Uterus (tissue), 4 donors: ENCODE data around the gene PHLPP1. TPM values are rescaled to one million over a fixed set of nuclear protein-coding genes. Genes with fewer than 3 reads are reported as not detected.

ENCODE experiments used
- DNase-seq, 2 donors: peaks; one replicate each; pipeline ENCODE4 v3.0.0-alpha.2; 2019 to 2020
- H3K27ac ChIP-seq, 2 donors: fragments of 200-600 bp; sonication (generic); 1 replicate in 1 of 2; 2 replicates in 1 of 2; pipeline ENCODE4 v1.5.1; 2016 to 2018
- H3K27me3 ChIP-seq, 2 donors: fragments of 200-600 bp; sonication (generic); one replicate each; pipeline ENCODE4 v1.5.1; 2018 to 2019; ENCODE audit warnings: control low read depth in 1 of 2
- H3K36me3 ChIP-seq, 2 donors: fragments of 200-600 bp; sonication (generic); one replicate each; pipeline ENCODE4 v1.5.1; 2019; ENCODE audit warnings: control low read depth in 1 of 2
- H3K4me1 ChIP-seq, 2 donors: fragments of 200-600 bp; sonication (generic); one replicate each; pipeline ENCODE4 v1.5.1; 2018 to 2019; ENCODE audit warnings: control low read depth in 1 of 2
- H3K4me3 ChIP-seq, 2 donors: fragments of 200-600 bp; sonication (generic); 1 replicate in 1 of 2; 2 replicates in 1 of 2; pipeline ENCODE4 v1.5.1; 2018 to 2019; ENCODE audit warnings: mild to moderate bottlenecking in 1 of 2
- H3K9me3 ChIP-seq, 2 donors: fragments of 200-600 bp; sonication (generic); one replicate each; pipeline ENCODE4 v1.5.1; 2019; ENCODE audit warnings: control low read depth in 1 of 2
- POLR2A ChIP-seq, 2 donors: fragments of 450-650 bp; IDR thresholded peaks; one replicate each; pipeline ENCODE4 v1.6.1; 2016; ENCODE audit warnings: antibody characterized with exemption in 2 of 2, mild to moderate bottlenecking in 1 of 2, moderate library complexity in 1 of 2
- intact Hi-C: fragments of 100-400 bp; cut with DNase I; formaldehyde crosslinking; loops from one replicate; pipeline ENCODE4 v1.15.1; 2023; ENCODE audit warnings: low total_unique reads
- total RNA-seq, 4 donors: library from RNA; depleted of rRNA in 3 of 4; stranded (reverse); fragments of >200 nt in 3 of 4; gene quantifications; one replicate each; pipeline versions ENCODE4 v1.1.0 to v1.2.4, GENCODE V29; 2014 to 2023
- TF ChIP-seq, protein P1 (sequence below), 4 experiments: fragments of 200-600 bp in 2 of 4; fragments of 450-650 bp in 2 of 4; sonication (generic) in 2 of 4; IDR thresholded peaks; one replicate each; pipeline ENCODE4 v1.5.1; 2016 to 2019; ENCODE audit warnings: antibody characterized with exemption in 4 of 4, mild to moderate bottlenecking in 2 of 4, moderate library complexity in 1 of 4
- donor health status: DM: yes; HTN: yes; CAD: no.

PHLPP1 gene
- total RNA-seq, 4 donors from 2014 or later = 10.6 to 32.4 (median 14.1) TPM

DNA sequence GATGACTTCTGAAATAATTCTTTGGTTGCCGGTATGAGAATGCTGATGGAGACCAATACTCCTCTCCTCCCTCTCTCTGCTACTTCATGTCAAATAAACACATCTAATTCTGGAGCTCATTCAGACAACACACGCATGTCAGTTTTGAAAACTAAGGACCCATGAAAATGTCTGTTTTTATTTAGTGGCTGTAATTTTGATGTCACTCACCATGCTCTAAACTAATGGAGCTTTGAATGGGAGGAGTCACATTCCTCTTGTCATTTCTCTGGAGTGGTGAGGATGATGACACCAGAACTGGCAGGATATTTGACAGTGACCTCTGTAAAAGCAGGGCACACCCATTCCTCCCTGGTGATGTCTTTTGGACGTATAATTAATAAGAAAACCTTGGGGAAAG, 163.0 kb downstream of the PHLPP1 start:
- H3K4me3 ChIP-seq = no peak overlapping the region
- H3K27ac ChIP-seq = no peak overlapping the region
- no peak for DNase-seq
- TF ChIP-seq, protein P1, sequence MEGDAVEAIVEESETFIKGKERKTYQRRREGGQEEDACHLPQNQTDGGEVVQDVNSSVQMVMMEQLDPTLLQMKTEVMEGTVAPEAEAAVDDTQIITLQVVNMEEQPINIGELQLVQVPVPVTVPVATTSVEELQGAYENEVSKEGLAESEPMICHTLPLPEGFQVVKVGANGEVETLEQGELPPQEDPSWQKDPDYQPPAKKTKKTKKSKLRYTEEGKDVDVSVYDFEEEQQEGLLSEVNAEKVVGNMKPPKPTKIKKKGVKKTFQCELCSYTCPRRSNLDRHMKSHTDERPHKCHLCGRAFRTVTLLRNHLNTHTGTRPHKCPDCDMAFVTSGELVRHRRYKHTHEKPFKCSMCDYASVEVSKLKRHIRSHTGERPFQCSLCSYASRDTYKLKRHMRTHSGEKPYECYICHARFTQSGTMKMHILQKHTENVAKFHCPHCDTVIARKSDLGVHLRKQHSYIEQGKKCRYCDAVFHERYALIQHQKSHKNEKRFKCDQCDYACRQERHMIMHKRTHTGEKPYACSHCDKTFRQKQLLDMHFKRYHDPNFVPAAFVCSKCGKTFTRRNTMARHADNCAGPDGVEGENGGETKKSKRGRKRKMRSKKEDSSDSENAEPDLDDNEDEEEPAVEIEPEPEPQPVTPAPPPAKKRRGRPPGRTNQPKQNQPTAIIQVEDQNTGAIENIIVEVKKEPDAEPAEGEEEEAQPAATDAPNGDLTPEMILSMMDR (IDR thresholded peaks at IDR 0.05) = no peak
- no peak for TF ChIP-seq POLR2A (IDR thresholded peaks at IDR 0.05)
- H3K4me1 ChIP-seq = peaks cover 0 to 10% of the 10 kb centered on the region in 2 donors
- intact Hi-C loops = no loop called here
- H3K36me3 ChIP-seq = no peaks in the 10 kb centered on the region
- H3K27me3 ChIP-seq = no peaks in the 10 kb centered on the region
- no peaks in the 10 kb centered on the region for H3K9me3 ChIP-seq

GRCh38 chr18:62880034-62880433, 164.7 kb downstream of the PHLPP1 start:
- Histone ChIP-seq H3K27ac (no peak overlapping the region), H3K27me3 (no peaks in the 10 kb centered on the region), H3K4me1 (peaks cover 0 to 10% of the 10 kb centered on the region in 2 donors), H3K9me3 (no peaks in the 10 kb centered on the region), H3K4me3 (no peak overlapping the region), H3K36me3 (no peaks in the 10 kb centered on the region)
- no peak for TF ChIP-seq POLR2A (IDR thresholded peaks at IDR 0.05)
- TF ChIP-seq, protein P1 (IDR thresholded peaks at IDR 0.05) = no peak
- no peak for DNase-seq
- intact Hi-C loops = no loop called here

DNA sequence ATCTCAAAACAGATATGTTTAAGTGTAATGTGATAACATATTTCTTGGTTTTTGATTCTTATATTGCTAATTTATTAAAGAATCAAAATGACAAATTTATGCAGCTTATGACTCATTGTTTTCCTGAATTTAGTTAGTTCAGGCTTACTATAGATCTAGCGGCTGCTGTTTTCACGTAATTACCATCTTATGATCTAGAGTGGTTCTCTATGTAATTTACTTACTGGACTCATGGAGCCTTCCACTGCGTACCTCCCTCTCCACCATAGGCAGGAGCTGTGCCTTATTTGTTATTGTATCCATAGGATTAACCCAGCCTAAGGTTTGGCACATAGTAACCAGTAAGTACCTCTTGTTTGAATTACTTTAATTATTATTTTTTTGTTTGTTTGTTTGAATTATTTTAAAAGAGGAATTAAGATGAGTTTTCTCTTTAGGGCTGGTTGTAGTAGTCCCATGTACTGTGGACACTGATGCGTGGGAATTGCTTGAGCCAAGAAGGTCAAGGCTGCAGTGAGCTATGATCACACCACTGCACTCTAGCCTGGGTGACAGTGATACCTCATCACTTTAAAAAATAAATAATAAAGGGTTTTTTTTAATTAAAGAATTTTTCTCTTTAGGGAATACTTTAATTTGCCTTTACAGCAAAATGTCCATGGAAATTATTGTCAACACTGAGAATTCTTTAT, 165.5 kb downstream of the PHLPP1 start:
- intact Hi-C loops = no loop called here
- no peaks in the 10 kb centered on the region for H3K36me3 ChIP-seq
- DNase-seq = no peak

DNA sequence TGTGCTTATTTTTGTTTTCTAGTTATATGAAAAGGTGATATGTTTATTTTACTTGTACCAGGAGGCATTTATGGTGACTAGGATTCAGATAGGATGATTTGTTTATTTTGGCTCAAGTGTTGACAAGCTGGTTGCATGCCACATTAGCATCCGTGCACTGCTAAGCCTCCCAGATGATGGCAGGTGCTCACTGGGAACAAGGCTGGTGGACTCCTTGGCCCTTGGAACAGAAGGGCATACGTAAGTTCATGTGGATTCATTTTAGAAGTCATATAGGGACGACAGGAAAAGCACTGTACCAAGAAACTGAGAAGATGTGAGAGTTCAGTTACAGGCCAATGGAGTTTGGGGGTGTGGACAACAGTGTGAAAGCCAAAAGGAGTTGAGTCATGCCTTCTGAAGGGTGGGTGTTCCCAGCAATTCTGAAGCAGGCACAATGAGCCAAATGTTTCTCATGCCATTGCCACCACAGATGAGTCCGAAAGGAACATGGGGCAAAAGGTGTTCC, 166.2 kb downstream of the PHLPP1 start:
- Histone ChIP-seq H3K27me3 (no peaks in the 10 kb centered on the region), H3K4me1 (peaks cover 0 to 10% of the 10 kb centered on the region in 2 donors), H3K4me3 (no peak overlapping the region), H3K9me3 (no peaks in the 10 kb centered on the region), H3K36me3 (no peaks in the 10 kb centered on the region), H3K27ac (no peak overlapping the region)
- intact Hi-C loops = no loop called here
- no peak for TF ChIP-seq POLR2A (IDR thresholded peaks at IDR 0.05)
- TF ChIP-seq, protein P1 (IDR thresholded peaks at IDR 0.05) = no peak
- DNase-seq = no peak

More for the DNA sequence above, 165.5 kb downstream of the PHLPP1 start:
- no peak overlapping the region for H3K27ac ChIP-seq
- TF ChIP-seq, protein P1 (IDR thresholded peaks at IDR 0.05) = no peak
- TF ChIP-seq POLR2A (IDR thresholded peaks at IDR 0.05) = no peak
- peaks cover 0 to 10% of the 10 kb centered on the region in 2 donors for H3K4me1 ChIP-seq
- H3K9me3 ChIP-seq = no peaks in the 10 kb centered on the region
- H3K27me3 ChIP-seq = no peaks in the 10 kb centered on the region
- no peak overlapping the region for H3K4me3 ChIP-seq

GRCh38 chr18:62883937-62884735, 168.8 kb downstream of the PHLPP1 start:
- no peaks in the 10 kb centered on the region for H3K36me3 ChIP-seq
- TF ChIP-seq, protein P1 (IDR thresholded peaks at IDR 0.05) = no peak
- no peak for TF ChIP-seq POLR2A (IDR thresholded peaks at IDR 0.05)

More at GRCh38 chr18:62883937-62884735, 168.8 kb downstream of the PHLPP1 start:
- intact Hi-C loops = no loop called here
- Histone ChIP-seq H3K4me1 (no peaks in the 10 kb centered on the region), H3K27ac (no peak overlapping the region), H3K4me3 (no peak overlapping the region), H3K27me3 (no peaks in the 10 kb centered on the region), H3K9me3 (no peaks in the 10 kb centered on the region)
- no peak for DNase-seq
